Activated CD8-positive, alpha-beta memory T cell treated with anti-CD3 and anti-CD28 coated beads for 1 hour (primary cell): ENCODE measurements around the gene THAP7.

Experiments used
- DNase-seq, 2 donors: peaks; one replicate each; pipeline ENCODE4 v3.0.0-alpha.2; 2020; ENCODE audit warnings: low read depth in 1 of 2; ENCODE audit errors: extremely low read depth in 1 of 2

THAP7 gene

DNA sequence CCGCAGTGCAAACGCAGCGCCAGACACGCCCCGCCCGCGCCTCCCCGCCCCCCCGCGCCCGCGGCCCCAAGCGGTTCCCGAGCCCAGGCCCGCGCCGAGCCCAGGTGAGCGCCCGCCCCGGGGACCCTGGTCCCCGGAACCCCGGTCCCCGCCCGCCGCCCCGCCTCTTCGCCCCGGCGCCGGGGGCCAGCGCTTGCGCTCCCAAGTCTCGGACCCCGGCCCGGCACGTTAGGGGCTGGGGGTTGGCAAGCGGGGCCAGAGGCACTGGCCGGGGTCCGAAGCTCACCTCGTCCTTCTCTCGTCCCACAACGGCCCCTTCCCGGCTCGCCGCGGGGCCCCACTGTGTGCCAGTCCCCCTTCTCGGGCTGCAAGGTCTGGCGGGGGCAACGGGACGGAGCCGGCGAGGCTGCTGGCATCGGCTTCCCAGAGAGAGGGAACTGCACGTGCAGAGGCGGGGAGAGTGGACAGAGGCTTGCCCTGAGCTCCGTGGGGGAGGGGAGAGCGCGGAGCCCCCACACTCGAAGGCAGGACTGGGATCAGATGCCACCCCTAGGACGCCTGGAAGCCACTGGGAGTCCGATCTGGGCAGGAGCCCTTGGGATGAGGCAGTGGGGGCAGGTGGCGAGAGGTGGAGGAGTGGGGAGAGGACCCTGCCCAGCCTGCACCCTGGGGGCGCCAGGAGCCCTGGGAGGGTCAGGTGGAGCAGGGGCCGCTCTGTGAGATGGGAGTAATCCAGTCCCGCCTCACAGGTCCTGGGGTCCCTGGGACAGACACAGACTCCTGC is 36.6 kb downstream of the THAP7 start:
- DNase-seq: no peak

DNA sequence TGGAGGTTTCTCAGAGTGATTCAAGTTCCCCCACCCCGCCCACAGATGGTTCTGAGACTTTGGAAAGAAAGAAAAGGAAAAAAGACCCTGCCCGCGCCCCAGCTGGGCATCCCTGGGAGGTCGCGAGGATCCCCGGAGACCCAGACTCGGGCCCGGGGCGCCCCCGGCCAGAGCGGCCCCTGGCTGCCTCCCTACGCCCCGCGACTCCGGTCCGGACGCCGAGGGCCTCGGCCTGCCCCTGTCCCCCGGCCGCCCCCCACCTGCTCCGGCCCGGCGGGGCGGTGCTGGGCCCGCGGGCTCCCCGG is 37.2 kb downstream of the THAP7 start:
- DNase-seq: no peak

DNA sequence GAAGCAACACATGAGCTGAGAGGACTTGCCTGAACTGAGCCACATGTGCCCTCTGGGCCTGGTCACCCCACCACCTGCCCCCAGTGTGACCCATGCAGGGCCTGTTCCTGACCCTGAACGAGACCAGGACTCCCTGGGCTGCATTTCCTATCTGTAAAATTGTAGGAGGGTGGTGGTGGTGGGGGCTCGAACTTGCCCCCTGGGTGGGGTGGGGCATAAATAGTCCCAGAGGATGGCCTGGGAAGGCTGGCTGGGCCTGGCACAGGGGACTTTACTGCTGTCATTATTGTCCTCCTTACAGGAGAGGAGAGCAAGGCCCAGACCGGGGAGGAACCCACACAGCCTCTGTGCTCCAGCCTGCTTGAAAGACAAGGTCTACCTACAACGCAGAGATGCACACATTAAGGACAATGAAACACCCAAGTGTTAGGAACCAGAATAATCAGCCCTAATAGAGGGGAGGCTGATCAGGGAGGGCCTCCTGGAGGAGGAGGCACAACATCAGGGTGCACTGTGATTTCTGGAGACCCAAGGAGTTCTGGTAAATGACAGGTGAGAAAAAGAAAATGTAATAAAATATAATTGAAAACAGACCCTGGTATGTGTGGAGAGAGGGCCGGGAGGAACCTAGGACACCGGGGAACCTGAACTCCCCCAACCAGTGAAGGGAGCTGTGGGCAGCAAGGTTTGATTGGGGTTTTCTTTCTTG is 37.7 kb downstream of the THAP7 start:
- no peak for DNase-seq

DNA sequence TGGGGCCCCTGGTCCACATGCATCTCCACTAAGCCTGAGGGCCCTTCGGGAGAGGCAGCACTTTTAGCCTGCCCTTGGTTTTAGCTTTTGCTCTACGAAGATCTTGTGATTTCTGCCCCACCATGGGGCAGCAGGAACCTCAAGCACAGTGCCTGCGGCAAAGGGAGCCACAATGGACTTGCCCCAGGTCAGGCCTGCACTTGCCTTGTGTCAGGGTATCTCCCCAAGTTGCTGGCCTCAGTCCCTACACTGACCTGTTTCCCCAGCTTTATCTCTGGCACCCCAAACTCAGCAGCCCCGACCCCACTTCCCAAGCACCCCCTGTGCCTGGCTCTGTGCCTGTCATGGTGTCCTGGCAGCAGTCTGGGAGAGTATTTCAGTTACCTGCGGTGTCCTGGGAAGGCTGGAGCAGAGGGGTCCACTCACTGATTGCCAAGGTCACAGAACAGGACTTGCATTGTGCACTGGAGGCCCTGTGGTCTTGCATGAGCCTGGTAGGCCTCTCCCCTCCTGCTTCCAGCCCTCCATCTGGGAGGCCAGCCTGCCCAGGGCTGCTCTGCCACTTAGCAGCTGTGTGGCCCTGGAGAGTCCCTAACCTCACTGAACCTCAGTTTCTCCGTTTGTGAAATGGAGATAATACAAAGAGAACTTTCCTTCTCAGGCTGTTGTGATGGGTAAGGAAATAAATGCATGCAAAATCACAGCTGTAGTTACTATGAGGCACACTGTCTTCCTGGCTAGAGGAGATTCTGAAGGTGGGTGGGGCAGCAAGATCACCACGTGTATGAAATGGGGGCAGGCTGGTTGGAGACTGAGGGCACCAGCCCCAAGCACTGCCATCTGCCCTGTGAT is 38.5 kb downstream of the THAP7 start:
- DNase-seq: no peak

DNA sequence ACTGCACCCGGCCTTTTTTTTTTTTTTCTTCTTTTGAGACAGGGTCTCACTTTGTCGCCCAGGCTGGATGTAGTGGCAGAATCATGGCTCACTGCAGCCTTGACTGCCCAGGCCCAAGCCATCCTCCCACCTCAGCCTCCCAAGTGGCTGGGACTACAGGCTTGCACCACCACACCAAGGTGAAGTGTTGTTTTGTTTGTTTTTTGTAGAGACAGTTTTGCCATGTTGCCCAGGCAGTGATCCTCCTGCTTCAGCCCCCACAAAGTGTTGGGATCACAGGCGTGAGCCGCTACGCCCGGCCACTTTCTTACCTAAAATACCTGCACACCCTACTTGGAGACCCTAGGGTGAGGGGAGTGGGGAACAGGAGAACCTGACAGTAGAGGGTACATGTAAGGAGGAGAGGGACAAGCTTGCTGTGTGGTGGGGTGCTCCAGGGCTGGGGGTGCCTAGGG is 39.4 kb downstream of the THAP7 start:
- DNase-seq: no peak

DNA sequence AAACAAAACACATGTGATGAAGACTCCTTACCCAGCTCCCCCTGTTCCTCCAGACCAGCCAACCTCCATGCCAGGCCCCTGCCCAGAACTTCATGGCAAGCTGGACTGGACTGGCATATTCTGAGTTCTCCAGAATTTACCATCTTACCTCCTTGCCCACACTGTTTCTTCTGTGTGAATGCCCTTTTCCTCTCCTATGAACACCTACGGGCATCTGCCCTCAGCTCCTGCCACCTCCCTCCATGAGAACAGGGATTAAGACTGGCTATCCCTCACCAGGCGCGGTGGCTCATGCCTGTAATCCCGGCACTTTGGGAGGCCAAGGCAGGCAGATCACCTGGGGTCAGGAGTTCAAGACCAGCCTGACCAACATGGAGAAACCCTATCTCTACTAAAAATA is 41.3 kb downstream of the THAP7 start:
- no peak for DNase-seq

DNA sequence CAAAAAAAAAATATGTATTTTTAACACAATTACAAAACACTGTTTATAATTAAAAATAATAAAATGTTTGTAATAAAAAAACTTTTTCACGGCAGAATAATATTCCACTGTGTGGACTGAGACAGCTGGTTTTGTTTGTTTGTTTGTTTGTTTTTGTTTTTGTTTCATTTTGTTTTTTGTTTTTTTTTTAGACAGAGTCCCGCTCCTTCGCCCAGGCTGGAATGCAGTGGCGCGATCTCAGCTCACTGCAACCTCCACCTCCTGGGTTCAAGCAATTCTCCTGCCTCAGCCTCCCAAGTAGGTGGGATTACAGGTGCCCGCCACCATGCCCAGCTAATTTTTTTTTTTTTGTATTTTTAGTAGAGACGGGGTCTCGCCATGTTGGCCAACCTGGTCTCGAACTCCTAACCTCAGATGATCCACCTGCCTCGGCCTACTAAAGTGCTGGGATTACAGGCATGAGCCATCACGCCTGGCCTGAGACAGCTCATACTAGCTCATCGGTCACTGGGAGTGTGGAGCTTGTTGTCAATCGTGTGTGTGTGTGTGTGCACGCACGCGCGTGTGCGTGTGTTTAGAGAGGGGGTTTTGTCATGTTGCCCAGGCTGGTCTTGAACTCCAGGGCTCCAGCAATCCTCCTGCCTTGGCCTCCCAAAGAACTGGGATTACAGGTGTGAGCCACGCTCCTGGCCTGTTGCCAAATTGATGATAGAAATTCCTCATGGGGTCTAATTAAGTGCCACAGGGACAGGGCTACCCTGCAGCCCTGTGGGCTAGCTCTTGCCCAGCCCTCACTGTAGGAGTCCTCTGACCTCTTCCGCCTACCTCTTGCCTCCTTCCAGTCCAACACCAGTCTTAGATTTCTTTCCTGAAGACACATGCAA is 42.1 kb downstream of the THAP7 start:
- no peak for DNase-seq

DNA sequence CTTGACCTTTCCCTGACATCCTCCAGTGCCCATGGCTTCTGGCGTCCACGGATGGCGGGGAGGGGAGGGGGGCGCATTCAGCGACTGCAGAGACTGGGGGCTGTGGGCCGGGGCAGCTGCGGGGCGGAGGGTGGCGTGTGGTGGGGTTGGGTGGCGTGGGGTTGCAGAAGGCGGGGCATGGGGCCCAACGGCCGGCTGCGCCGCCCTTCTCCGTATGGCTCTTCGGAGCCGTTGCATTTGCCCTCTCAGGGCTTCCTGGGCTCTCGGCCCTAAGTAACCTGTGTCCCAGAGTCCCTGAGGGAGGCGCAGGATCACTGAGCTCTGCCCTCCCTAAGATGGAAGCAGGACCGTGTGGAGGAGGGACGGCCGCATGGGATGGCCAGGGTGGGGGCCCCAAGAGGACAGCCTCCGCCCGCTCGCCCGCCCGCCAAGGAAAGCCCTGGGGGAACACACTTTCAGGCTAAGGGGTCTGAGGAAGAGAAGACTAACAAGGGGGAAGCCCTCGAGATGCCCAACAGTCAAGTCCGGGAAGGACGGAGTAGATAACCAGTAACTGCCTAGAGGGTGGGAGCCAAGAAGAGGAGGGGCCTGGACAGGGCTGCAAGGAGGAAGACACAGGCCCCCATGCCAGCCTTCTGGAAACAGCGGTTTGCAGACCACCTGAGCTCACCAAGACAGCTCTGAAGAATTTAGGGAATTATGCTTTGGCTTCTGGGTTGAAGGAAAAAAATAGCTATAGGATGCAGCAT is 44.1 kb downstream of the THAP7 start:
- no peak for DNase-seq

DNA sequence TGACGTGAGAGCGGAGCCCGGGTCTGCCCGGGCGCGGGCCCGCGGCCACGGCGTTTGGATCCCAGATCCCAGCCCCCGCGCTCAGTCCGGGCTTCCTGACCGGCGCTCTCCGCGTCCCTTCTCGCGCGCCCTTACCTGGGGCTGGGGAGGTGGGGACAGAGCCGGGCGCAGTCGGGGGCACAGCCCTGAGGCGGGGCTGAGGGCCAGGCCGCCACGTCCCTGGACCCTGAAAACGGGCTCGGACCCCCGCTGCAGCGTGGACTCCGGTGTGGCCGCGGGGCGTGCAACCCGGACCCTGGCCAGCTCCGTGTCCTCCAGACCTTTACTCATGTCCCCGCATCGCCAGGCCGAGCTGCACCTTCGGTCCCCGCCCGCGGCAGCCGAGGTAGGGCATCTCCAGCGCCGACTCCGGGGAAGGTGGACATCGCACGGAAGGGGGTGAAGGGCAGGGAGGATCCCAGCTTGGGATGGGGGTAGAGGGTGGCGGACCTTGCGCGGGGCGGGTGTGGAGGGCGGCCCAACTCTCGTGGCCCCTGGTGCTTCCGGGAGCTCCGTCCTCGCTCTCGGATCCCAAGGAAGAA is 44.7 kb downstream of the THAP7 start:
- DNase-seq: no peak

DNA sequence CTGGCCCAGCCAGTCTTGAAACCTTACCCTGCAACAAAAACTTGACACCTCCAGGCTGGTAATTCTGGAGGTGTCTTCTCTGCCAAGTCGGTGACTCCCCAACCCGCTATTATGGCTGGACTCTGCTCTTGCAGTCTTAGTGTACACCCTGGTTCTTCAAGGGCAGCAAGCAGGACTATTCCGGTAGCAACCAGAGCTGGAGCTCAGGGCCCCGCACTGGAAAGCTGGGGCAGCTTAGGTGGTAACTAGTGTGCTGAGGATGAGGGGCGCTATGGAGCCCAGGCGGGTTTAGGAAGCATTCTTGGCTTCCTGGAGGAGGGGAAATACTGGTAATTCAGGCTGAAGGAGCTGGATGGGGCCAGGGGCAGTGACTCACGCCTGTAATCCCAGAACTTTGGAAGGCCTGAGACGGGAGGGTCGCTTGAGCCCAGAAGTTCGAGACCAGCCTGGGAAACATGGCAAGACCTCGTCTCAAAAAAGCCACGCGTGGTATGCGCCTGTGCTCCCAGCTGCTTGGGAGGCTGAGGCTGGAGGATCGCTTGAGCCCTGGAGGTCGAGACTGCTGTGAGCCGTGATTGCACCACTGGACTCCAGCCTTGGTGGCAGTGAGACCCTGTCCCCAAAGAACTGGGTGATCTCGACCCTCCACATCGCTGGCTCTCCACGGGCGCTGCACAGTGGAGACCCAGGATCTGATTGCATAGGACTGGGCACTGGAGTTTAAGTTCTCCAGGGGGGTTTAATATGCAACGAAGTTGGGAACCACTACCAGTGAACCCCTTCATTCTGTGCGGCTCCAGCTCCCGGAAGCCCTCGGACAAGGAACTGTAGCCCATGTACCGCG is 45.4 kb downstream of the THAP7 start:
- DNase-seq: no peak

DNA sequence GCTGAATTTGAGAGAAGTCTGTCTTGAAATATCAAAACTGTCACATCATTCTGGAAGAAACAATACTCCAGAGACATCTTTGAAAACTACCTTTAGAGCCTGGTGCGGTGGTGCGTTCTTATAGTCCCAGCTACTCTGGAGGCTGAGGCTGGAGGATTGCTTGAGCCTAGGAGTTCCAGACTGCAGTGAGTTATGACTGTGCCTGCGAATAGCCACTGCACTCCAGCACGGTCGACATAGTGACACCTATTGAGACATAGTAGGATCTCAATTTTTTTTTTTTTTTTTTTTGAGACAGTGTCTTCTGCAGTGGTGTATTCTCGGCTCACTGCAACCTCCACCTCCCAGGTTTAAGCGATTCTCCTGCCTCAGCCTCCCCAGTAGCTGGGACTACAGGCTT is 46.4 kb downstream of the THAP7 start:
- DNase-seq: no peak

DNA sequence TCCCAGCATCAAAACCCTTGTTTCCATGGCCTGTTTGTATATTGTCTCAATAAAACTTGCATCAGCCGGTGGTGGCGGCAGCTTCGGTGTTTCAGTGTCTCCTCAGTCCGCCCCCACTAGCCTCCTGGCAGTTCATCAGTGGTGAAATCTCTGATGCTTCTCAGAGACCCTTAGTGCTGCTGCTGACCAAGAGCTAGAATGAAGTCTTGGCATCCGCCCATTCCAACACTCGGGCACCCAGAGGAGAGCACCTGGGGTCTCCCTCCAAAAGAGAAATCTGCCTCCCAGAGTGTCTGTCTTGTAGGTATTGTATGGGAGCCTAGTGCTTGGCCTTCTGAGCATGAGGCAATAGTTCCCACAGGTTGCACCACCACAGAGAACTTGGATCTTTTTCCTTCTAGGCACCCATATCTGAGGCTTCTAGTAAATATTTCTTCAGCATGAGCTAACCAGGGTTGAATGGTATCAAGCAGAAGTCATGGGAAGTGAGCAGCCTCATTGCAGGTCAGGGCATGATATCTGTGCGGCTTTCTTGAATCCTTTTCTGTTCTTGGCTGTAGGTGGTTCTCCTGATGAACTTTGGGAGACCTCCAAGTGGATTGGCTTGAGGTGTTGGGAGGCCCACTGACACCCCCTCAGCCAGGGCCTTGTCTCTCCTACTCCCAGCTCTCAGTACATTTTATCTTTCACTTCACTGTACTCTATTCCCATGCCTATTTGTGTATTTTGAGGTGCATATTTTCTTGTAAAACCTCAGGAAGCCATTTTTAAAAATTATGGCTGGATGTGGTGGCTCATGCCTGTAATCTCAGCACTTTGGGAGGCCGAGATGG is 48.0 kb downstream of the THAP7 start:
- DNase-seq: no peak

DNA sequence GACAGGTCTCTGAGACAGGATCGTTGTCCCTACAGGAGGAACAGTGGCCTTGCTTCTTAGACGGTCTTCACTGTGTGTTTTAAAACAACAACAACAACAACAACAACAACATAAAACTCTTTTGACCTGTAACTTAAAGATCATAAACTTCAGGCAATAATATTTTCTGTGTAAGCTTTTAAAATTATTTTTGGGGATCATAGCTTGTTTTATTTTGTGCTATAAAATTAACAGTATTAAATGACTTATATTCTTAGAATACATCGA is 48.6 kb downstream of the THAP7 start:
- no peak for DNase-seq

DNA sequence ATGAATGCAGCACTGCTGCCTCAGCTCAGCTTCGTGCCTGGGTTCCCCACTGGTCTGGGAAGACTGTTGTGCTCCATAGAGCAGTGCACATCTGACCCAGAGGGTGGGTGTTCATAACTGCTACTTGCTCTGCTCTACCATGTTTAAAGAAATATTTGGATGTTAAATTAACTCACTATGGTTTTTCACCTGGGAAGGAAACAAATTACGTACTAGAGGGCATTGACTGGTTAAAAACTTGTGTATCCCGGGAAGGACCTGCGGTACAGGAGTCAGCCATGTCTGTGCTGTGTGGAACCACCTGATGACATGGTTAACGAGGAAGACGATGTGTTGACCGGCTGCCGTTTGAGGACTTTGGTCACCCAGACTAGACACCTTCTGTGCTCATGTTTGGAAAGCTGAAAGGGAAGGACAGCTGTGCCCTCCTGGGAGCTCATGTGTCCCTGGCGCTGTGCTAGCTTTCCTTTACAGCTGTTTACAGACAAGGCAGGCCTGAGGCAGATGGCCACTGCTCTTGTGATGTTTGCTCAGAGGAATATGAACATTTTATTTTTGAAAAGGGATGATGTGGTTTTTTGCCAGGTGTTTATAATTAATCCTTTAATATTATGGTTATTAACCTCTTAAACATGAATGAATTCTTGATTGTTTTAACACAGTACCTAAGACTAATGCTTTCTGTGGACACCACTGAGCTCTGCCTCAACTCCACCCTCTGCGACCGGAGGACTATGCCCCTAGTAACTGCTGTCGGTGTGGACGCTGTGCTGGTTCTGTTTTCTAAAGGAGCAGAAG is 49.2 kb downstream of the THAP7 start:
- no peak for DNase-seq

DNA sequence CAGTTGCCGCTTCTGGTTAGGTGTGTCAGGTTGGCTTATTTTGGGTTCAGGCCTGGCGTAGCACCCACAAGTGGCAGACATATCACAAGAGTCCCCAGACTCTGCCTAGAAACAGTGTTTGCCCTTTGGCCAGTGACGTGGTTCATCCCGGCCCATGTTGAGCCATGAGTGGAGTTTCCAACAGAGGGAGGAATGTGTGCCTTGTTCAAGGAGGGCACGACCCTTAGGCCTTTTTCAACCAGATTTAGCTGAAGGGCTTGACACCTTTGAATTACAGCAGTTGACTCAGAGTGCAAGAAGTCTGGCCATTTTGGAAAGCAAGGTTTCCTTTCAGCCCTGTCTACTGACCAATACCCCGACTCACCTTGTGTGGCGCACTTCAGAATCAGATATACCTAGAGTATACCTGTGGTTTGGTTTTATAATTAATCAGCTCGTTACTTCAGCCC is 50.0 kb downstream of the THAP7 start:
- no peak for DNase-seq

DNA sequence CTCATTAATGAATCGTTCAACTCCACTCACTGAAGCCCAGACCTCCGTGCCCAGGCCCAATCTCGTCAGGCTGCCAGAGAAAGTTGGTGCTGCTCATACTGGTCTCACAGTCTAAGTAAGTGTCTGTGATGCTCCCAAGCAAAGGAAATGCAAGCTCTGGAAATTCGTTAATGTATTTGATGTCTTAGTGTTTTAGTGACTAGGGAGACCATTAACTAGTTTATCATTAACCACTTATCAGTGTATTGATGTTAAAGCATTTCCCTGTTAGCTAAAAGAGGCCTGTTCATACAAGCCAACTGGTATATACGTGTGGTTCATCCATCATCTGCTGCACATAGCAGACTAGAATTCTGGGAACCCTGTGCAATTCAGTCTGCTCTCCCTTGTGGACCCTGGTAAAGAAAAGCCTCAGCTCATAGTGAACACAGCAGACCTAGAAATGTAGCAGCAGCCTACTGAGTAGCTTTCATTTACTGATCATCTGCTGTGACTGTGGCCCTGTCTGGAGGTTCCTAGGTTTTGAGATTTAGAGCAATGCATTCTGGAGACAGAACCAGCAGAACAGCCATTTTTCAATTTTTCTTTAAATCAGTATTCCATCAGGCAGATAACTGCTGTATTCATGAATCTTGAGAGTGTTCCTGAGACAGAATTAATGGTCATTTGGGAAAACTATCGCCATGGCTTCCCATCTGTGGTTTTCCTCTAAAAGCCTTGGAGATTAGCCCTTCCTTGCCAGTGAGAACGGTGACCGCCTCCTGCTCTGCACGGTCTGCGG is 50.6 kb downstream of the THAP7 start:
- no peak for DNase-seq
